ENCODE results near the gene ADAMTS17.

Gene ADAMTS17

GRCh38 chr15:100278596-100279380, 63.0 kb downstream of the ADAMTS17 start:
- DNase-seq (ENCODE audit: low spot score), result no peak

- DNase-seq (ENCODE audit: low spot score), result no peak
Observed at GRCh38 chr15:100277087-100277855, 64.5 kb downstream of the ADAMTS17 start.

DNA sequence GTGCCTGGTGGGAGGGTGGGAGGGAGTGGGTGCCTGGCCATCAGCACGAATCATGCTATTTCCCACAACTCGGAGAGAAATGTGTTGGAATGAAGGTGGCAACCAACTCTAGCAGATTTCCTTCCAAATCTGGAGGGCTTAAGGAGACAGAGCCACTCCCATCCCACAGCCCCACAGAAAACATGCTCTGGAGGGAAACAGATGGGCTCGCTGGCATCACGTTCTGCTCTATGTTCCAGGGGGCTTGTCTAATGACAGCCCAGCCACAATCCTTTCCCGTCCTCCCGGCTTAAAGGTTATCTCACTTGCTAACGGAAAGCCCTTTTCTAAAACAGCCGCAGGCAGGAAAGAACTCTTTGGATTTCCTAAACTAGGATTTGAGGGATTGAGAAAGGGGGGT, 65.3 kb downstream of the ADAMTS17 start:
- DNase-seq (ENCODE audit: low spot score), result no peak

GRCh38 chr15:100275641-100276040, 66.1 kb downstream of the ADAMTS17 start:
- DNase-seq (ENCODE audit: low spot score), result no peak

DNA sequence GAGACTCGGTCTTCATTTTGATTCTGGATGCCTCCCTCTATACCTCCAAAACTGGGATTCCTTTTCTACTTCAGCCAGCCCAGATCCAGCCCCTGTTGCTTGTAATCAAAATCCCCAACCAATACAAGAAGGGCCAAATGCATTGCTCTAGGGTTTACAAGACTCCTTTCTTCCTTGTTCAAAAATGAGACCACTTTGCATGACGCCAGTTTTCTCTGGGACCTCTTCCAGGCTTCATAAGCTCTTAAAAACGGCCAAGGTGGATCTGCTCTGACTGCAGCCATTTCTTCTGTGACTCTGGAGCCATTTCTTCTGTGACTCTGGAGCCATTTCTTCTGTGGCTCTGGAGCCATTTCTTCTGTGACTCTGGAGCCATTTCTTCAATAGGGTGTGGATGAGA, 71.9 kb downstream of the ADAMTS17 start:
- DNase-seq (ENCODE audit: low spot score), result no peak

GRCh38 chr15:100266166-100266565, 75.6 kb downstream of the ADAMTS17 start:
- no peak for DNase-seq (ENCODE audit: low spot score)

GRCh38 chr15:100265641-100266035, 76.1 kb downstream of the ADAMTS17 start:
- no peak for DNase-seq (ENCODE audit: low spot score)

- DNase-seq (ENCODE audit: low spot score), result no peak
Observed at GRCh38 chr15:100264994-100265640, 76.7 kb downstream of the ADAMTS17 start.

- DNase-seq (ENCODE audit: low spot score), result no peak
Observed at GRCh38 chr15:100263721-100264455, 77.9 kb downstream of the ADAMTS17 start.

GRCh38 chr15:100263031-100263430, 78.7 kb downstream of the ADAMTS17 start:
- no peak for DNase-seq (ENCODE audit: low spot score)

DNA sequence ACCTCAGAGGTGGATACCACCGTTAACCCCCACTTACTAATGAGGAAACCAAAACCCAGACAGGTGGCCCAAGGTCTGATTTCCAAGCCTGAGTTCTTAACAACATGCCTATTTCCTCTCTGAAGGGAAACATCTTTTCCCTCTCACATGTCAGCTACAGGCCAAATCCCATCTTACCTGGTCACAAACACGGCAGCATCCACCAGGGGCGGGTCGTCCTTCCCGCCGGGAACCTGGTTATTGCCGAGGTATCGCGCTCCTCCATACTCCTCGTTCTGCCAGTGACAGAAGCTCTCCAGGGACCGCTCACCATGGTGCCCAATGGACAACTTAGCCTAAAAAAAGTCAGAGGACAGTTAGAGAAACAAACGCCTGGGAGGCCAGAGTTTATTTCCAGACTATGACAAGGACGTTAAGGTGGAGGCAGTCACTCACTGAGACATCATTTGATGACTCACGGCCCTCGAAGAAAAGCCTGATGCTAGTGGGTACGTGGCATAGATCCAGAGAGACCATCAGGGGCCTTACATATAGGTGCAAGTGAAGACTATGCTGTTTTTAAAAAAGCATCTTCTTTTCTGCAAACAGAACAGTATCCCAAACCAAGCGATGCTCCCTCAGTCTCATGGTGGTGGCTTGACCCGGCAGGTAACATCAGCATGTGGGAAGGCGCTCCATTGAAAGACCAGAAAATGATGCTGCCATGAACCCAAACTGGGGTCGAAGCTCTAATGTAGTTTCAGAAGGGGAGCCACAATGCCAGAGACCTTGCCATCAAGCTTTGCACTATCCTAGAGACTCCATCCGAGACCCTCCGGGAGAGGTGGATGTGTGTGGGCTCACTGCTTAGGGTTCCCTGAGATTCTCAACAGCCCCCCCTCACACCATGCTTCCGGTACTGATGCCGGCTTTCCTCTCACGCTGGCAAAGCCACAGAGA, 80.2 kb downstream of the ADAMTS17 start:
- no peak for DNase-seq (ENCODE audit: low spot score)

DNA sequence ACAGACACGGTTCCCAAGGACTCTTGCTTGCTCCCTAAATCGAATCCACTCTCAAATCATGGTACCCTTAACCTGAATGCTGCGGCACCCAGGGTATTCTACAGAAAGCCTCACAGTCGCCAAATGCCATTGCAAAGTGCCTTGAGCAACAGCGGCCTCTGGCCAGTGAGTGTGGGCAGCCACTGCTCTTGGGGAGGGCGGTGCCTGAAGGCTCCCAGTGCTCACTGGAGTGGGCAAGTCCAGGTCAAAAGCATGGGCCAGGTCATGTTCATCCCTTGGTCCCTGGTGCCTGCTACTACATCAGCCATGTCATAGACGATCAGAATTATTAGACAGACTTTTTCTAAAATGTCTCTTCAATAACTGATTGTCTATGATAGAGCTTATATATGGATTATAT, 82.5 kb downstream of the ADAMTS17 start:
- DNase-seq (ENCODE audit: low spot score), result no peak

DNA sequence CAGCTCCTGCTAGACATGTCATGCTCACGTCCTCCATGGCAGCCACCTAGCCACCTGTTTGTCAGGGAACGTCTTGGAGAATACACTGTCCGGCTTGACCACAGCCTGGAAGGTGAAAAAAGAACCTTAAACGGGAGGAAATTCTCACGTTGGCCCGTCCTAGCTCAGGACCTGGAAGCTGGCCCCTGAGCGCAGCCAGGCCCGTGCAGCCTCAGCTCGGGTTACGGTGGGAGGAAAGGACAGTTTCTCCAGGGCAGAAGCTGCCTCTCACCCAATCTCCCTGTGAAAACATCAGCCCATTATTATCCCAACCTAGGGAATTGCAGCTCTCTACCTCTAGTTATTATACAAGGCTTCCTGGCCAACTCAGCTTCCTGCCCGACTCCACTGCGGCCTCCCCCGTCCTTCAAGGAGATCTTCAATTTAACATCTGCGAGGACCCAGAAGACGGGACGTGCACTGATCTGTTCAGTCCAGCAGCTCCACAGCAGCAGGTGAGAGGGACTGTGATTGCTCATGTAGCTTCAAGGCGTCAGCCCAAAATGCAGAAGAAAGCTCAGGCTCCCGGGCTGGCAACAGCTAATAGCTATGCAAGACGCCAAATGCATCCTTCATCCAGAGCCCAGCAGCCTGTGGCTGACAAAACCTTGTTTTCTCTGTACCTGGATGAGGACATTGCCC, 84.7 kb downstream of the ADAMTS17 start:
- no peak for DNase-seq (ENCODE audit: low spot score)

GRCh38 chr15:100256101-100256969, 85.4 kb downstream of the ADAMTS17 start:
- DNase-seq (ENCODE audit: low spot score), result no peak

DNA sequence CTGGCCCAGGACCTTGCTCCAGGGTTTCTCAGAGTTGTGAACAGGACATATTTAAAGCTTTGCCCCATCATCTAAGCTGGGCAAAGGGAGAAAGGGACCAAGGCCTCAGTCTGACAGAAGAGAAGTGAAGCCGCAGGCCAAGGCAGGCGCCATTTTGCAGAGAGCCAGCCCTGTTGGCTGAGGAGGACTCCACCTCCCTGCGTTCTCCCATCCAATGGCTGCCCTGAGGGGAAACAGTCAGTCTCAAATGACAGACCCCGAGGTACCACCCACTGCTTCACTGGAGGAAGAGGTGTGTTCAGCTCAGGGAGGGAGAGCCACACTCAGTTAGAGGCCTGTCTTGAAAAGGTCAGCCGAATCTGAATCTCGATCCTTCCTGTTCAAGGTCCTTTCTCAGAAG, 86.1 kb downstream of the ADAMTS17 start:
- no peak for DNase-seq (ENCODE audit: low spot score)

GRCh38 chr15:100254691-100255090, 87.1 kb downstream of the ADAMTS17 start:
- DNase-seq (ENCODE audit: low spot score), result no peak

- no peak for DNase-seq (ENCODE audit: low spot score)
Observed at GRCh38 chr15:100254285-100254684, 87.5 kb downstream of the ADAMTS17 start.

DNA sequence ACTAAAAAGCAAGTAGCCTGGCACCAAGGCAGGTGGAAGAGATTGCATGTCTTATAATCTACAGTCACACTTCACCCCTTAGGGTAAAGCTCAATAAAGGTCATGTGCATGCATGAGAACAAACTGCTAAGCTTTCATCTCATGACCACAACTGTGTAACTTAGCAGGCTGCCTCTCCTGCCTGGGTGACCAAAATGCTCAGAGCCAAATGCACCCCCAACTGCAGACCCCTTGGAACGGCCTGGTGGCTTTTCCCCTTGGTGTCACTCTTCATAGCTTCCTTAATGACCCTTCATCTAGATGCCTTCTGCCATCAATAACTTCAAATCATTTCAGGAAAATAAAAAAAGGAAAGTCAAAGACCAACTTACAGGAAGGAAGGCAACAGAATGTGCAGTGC, 88.1 kb downstream of the ADAMTS17 start:
- DNase-seq (ENCODE audit: low spot score), result no peak

DNA sequence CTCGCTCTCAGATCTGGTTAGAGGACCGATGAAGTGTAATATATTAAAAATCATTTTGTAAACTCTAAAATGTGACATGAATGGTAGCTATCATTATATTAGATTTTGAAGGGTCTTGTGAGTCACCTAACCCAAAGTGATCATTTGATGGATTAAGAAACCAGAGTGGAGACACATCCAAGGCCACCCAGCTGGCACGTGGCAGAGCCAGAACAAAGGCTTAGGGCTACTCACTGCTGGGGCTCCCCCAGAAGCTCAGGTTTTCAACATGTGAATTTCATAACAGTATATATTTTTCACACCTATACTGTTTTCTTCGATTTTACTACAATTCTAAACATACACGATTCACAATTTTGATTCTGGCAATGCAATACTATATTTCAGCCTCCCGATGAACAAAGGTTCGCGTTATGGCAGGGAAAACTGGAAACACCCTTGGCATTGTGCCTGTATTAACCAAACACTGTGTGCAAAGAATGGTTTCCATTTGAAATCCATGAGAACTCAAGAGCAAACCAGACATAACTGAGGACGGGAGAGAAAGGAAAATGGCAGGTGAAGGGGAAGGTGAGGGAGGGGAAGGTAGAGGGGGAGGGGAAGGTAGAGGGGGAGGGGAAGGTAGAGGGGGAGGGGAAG, 88.9 kb downstream of the ADAMTS17 start:
- DNase-seq (ENCODE audit: low spot score), result no peak

All from kidney tubule cell (primary cell).